Left lung (tissue), 10 donors: ENCODE results near the gene SEMA3D. TPM values are rescaled to one million over a fixed set of nuclear protein-coding genes. Genes with fewer than 3 reads are reported as not detected.

Experiments
- ATAC-seq: fragments of 200-7000 bp; cut with Tn5 transposase; one replicate; pipeline ENCODE4 v1.9.1; 2020; ENCODE audit warnings: moderate library complexity
- DNase-seq, 4 donors: peaks; one replicate each; pipeline ENCODE4 v3.0.0-alpha.2; 2013 to 2020
- H3K27ac ChIP-seq, 2 donors: fragments of 200-600 bp; sonication (generic) in 1 of 2; one replicate each; pipeline versions ENCODE4 v1.5.0 to v1.8.0; 2020 to 2021
- H3K27me3 ChIP-seq, 2 donors: fragments of 200-600 bp; sonication (generic) in 1 of 2; one replicate each; pipeline versions ENCODE4 v1.5.0 to v1.8.0; 2020 to 2021
- H3K36me3 ChIP-seq, 2 donors: fragments of 200-600 bp; sonication (generic) in 1 of 2; one replicate each; pipeline versions ENCODE4 v1.5.0 to v1.8.0; 2020 to 2021
- H3K4me1 ChIP-seq, 2 donors: fragments of 200-600 bp; one replicate each; pipeline ENCODE4 v1.8.0; 2021
- H3K4me3 ChIP-seq, 2 donors: fragments of 200-600 bp; sonication (generic) in 1 of 2; one replicate each; pipeline versions ENCODE4 v1.5.0 to v1.8.0; 2020 to 2021; ENCODE audit warnings: mild to moderate bottlenecking in 1 of 2
- H3K9me3 ChIP-seq, 2 donors: fragments of 200-600 bp; sonication (generic) in 1 of 2; one replicate each; pipeline versions ENCODE4 v1.5.0 to v1.8.0; 2020 to 2021
- intact Hi-C, 2 donors: fragments of 100-400 bp; cut with DNase I; formaldehyde crosslinking; loops; one replicate each; pipeline versions ENCODE4 v1.11.2 to v1.14.2; 2022
- polyA plus RNA-seq, 6 donors: library from polyadenylated mRNA; unstranded; fragments of 120-200 nt; gene quantifications; one replicate each; pipeline ENCODE4 v1.2.1, GENCODE V29; 2013; ENCODE audit not compliant: insufficient read length in 6 of 6
- total RNA-seq, 2 donors: library from RNA; stranded (reverse); fragmentation: NEBNext Ultra II Directional; extraction: Animal tissue kit (Norgen Biotek cat#: 25700); gene quantifications; one replicate each; pipeline ENCODE4 v1.2.1, GENCODE V29; 2021
- TF ChIP-seq, protein P1 (sequence below), 2 donors: fragments of 200-600 bp; sonication (generic) in 1 of 2; IDR thresholded peaks; one replicate each; pipeline versions ENCODE4 v1.5.0 to v1.8.0; 2021; ENCODE audit warnings: antibody characterized with exemption in 2 of 2
- donor health status: DM: no; HTN: yes; CAD: no.
- donor health status: DM: no; HTN: no; CAD: no.

Gene SEMA3D
- total and polyA plus RNA-seq, 8 donors, result 5.5 to 68.5 (median 46.3) TPM

DNA sequence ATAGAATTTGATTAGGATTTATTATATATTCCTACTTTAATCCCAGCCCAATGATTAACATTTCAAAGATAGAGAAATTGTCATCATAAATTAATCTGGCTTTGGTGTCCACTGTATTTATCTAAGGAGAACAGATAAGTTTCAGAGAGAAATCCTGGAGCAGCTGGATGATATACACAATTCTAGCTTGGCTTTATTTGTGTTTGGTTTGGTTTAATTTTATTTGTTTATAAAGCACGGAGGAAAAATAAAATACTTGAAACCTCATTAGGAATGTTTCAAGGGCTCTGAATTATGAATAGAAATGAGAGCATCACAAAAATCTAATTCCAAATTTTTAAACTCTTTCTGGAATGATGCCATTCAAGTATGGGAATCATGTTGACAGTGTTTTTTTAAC lies 42.1 kb downstream of the SEMA3D start:
- no peak for ATAC-seq
- no peaks in the 10 kb centered on the region for H3K27me3 ChIP-seq
- TF ChIP-seq, protein P1, sequence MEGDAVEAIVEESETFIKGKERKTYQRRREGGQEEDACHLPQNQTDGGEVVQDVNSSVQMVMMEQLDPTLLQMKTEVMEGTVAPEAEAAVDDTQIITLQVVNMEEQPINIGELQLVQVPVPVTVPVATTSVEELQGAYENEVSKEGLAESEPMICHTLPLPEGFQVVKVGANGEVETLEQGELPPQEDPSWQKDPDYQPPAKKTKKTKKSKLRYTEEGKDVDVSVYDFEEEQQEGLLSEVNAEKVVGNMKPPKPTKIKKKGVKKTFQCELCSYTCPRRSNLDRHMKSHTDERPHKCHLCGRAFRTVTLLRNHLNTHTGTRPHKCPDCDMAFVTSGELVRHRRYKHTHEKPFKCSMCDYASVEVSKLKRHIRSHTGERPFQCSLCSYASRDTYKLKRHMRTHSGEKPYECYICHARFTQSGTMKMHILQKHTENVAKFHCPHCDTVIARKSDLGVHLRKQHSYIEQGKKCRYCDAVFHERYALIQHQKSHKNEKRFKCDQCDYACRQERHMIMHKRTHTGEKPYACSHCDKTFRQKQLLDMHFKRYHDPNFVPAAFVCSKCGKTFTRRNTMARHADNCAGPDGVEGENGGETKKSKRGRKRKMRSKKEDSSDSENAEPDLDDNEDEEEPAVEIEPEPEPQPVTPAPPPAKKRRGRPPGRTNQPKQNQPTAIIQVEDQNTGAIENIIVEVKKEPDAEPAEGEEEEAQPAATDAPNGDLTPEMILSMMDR (IDR thresholded peaks at IDR 0.05), result no peak
- no peak overlapping the region for H3K27ac ChIP-seq
- intact Hi-C loops, result no loop called here
- H3K36me3 ChIP-seq, result no peaks in the 10 kb centered on the region
- no peaks in the 10 kb centered on the region for H3K4me1 ChIP-seq
- DNase-seq, result no peak
- H3K4me3 ChIP-seq, result no peak overlapping the region
- H3K9me3 ChIP-seq, result no peaks in the 10 kb centered on the region

DNA sequence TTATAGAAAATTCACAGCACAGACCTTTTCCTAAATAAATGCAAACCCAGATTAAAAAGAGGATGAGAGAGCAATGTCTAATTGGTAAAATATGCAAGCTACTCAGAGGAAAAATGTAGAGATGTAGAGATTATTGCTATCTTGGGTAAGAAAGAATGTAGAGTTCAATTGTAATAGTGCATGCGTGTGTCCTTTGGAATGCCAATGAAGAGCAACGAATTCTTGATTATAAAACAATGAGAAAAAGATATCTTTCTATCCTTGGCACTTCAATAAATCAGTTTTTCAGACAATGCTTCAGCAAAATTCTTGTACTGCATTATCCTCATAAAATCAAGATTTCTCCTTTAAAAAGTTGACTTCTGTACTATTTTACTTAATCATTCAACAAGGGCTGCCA lies 50.9 kb downstream of the SEMA3D start:
- DNase-seq, result no peak
- no peak overlapping the region for H3K4me3 ChIP-seq
- no peaks in the 10 kb centered on the region for H3K36me3 ChIP-seq
- no peaks in the 10 kb centered on the region for H3K27me3 ChIP-seq
- TF ChIP-seq, protein P1 (IDR thresholded peaks at IDR 0.05), result no peak
- H3K27ac ChIP-seq, result no peak overlapping the region
- intact Hi-C loops, result no loop called here
- H3K9me3 ChIP-seq, result no peaks in the 10 kb centered on the region
- no peak for ATAC-seq
- no peaks in the 10 kb centered on the region for H3K4me1 ChIP-seq

DNA sequence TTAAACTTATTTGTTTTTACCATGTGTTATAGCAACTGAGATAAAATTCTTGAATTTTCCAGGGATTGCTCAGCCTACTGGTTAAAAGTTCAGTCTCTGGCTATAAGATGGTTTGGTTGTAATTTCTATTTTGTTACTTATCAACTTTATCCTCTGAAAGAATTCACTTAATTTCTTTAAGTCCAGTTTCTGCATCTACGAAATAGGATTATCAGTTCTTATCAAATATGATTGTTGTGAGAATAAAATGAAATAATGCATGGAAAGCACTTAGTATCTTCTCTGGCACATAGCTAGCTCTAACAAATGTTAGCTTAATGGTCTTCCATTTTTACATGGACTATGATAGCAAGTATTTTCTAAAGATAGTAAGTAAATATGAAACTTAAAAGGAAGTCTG lies 53.3 kb downstream of the SEMA3D start:
- Histone ChIP-seq H3K36me3 (no peaks in the 10 kb centered on the region), H3K4me3 (no peak overlapping the region), H3K4me1 (no peaks in the 10 kb centered on the region), H3K9me3 (no peaks in the 10 kb centered on the region), H3K27me3 (no peaks in the 10 kb centered on the region), H3K27ac (no peak overlapping the region)
- intact Hi-C loops, result no loop called here
- no peak for DNase-seq
- ATAC-seq, result no peak
- TF ChIP-seq, protein P1 (IDR thresholded peaks at IDR 0.05), result no peak

DNA sequence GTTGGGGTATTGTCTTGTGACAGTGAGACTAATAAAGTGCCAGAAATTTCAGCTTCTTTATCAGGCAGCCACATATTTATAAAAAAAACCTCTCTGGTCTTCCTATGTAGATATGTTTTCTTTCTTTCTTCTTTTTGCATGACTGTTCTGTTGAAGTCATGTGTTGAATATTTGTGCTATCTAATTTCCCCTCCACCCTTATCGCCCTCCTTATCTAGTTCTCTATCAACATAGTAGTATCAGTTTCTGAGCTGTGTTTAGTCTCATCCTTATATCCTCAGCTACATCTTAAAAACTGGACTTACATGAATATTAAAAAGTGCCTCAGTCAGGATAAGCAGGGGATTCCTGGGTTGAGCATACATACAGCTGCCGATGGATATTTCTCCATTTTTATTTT lies 53.9 kb downstream of the SEMA3D start:
- H3K4me3 ChIP-seq, result no peak overlapping the region
- no peak for ATAC-seq
- intact Hi-C loops, result no loop called here
- H3K4me1 ChIP-seq, result no peaks in the 10 kb centered on the region
- no peaks in the 10 kb centered on the region for H3K36me3 ChIP-seq
- TF ChIP-seq, protein P1 (IDR thresholded peaks at IDR 0.05), result no peak
- H3K9me3 ChIP-seq, result no peaks in the 10 kb centered on the region
- DNase-seq, result no peak
- no peak overlapping the region for H3K27ac ChIP-seq
- H3K27me3 ChIP-seq, result no peaks in the 10 kb centered on the region

DNA sequence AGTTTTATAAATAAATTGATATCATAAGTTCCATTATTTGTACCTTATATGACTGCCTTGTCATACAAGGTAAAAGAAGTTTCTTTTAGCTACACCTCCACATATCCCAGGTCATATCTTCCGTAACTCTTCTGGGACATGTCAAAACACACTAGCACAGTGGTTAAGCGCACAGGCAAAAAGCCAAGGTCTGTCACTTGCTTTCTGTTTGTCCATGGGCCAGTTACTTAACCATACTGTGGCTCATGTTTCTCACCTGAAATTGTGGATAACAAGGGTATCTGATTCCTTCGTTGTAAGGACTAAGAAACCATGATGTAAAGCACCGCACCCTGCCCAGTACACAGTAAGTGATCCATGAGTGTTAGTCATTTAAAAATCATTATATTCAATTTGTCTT lies 56.2 kb downstream of the SEMA3D start:
- no peak for DNase-seq
- H3K36me3 ChIP-seq, result no peaks in the 10 kb centered on the region
- H3K4me1 ChIP-seq, result no peaks in the 10 kb centered on the region
- H3K27ac ChIP-seq, result no peak overlapping the region
- H3K9me3 ChIP-seq, result no peaks in the 10 kb centered on the region
- intact Hi-C loops, result no loop called here
- no peaks in the 10 kb centered on the region for H3K27me3 ChIP-seq
- no peak overlapping the region for H3K4me3 ChIP-seq
- no peak for ATAC-seq
- TF ChIP-seq, protein P1 (IDR thresholded peaks at IDR 0.05), result no peak
